Natural killer cell (primary cell): ENCODE results near the gene BTG3. TPM values are rescaled to one million over a fixed set of nuclear protein-coding genes. Genes with fewer than 3 reads are reported as not detected.

Experiments
- ATAC-seq, 3 donors: fragments of 150-1000 bp in 2 of 3; fragments of 200-7000 bp in 1 of 3; cut with Tn5 transposase; 1 replicate in 1 of 3; 2 replicates in 2 of 3; pipeline ENCODE4 v1.10.0; 2021; ENCODE audit warnings: mild to moderate bottlenecking in 2 of 3, moderate library complexity in 2 of 3
- DNase-seq, 2 donors: peaks; one replicate each; pipeline versions ENCODE4 v3.0.0 to v3.0.0-alpha.2; 2013 to 2021; ENCODE audit warnings: mixed read lengths in 1 of 2
- H3K27ac ChIP-seq: one replicate; pipeline ENCODE4 v1.5.1; 2013; ENCODE audit warnings: mild to moderate bottlenecking, low read length
- H3K27me3 ChIP-seq: one replicate; pipeline ENCODE4 v1.6.1; 2013; ENCODE audit warnings: low read length; ENCODE audit not compliant: control insufficient read depth, insufficient read depth
- H3K36me3 ChIP-seq: one replicate; pipeline ENCODE4 v1.6.1; 2013; ENCODE audit warnings: low read length; ENCODE audit not compliant: control insufficient read depth, insufficient read depth
- H3K4me1 ChIP-seq: one replicate; pipeline ENCODE4 v1.6.1; 2013; ENCODE audit warnings: low read length; ENCODE audit not compliant: control insufficient read depth, insufficient read depth
- H3K4me3 ChIP-seq: one replicate; pipeline ENCODE4 v1.5.1; 2013; ENCODE audit warnings: low read length
- H3K9me3 ChIP-seq: one replicate; pipeline ENCODE4 v1.6.1; 2013; ENCODE audit warnings: low read length; ENCODE audit not compliant: control insufficient read depth, insufficient read depth
- H3K27ac Mint-ChIP-seq, 2 donors: one replicate each; pipeline ENCODE4 v1.8.0; 2022; ENCODE audit warnings: mild to moderate bottlenecking in 2 of 2, mixed read lengths in 2 of 2, moderate library complexity in 1 of 2
- H3K27me3 Mint-ChIP-seq, 2 donors: one replicate each; pipeline ENCODE4 v1.8.0; 2022; ENCODE audit warnings: low read depth in 2 of 2, mixed read lengths in 2 of 2
- H3K36me3 Mint-ChIP-seq: one replicate; pipeline ENCODE4 v1.8.0; 2022; ENCODE audit warnings: mixed read lengths
- H3K4me1 Mint-ChIP-seq, 2 donors: one replicate each; pipeline ENCODE4 v1.8.0; 2022; ENCODE audit warnings: mixed read lengths in 2 of 2
- H3K4me3 Mint-ChIP-seq: one replicate; pipeline ENCODE4 v1.8.0; 2022; ENCODE audit warnings: mild to moderate bottlenecking, moderate library complexity, mixed read lengths
- H3K9me3 Mint-ChIP-seq, 2 donors: one replicate each; pipeline ENCODE4 v1.8.0; 2022; ENCODE audit warnings: mixed read lengths in 2 of 2
- CTCF ChIP-seq: fragments of 200-600 bp; IDR thresholded peaks from one replicate; pipeline ENCODE4 v1.8.0; 2022; ENCODE audit warnings: antibody characterized with exemption
- WGBS: methylation state at CpG from one replicate; pipeline ENCODE4 v1.1.7; 2013; ENCODE audit warnings: missing lambda C conversion rate; ENCODE audit not compliant: insufficient coverage; 5-methylcytosine and 5-hydroxymethylcytosine counted together
- intact Hi-C: fragments of 100-400 bp; cut with micrococcal nuclease; formaldehyde crosslinking; loops from one replicate; pipeline ENCODE4 v1.14.2; 2022
- total RNA-seq, 4 donors: library from RNA; stranded (reverse); fragments of 120-200 nt in 1 of 4; gene quantifications; one replicate each; pipeline versions ENCODE4 v1.2.3 to v1.2.4, GENCODE V29; 2013 to 2022

The BTG3 gene
- total RNA-seq, 3 donors from 2014 or later (not counting 1 experiment from before 2014, with no cell fraction given): 57.5 to 88.8 (median 70.9) TPM

DNA sequence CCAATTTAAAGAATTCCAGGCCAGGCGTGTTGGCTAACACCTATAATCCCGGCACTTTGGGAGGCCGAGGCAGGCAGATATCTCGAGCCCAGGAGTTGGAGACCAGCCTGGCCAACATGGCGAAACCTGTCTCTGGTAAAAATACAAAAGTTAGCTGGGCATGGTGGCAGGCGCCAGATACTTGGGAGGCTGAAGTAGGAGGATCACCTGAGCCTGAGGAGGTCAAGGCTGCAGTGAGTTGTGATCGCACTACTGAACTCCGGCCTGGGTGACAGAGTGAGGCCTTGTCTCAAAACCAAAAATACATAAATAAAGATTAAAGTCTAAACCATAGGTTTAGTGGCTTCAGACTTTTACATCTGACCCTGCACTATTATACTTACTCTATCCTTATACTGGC lies 32.4 kb downstream of the BTG3 start:
- no peak for DNase-seq
- 93% methylated on average over 7 of the region's 8 CpGs for WGBS
- TF ChIP-seq CTCF: no peak
- Histone ChIP-seq H3K27ac (no peak overlapping the region), H3K27me3 (no peaks in the 10 kb centered on the region), H3K9me3 (no peaks in the 10 kb centered on the region), H3K4me3 (no peak overlapping the region), H3K36me3 (no peaks in the 10 kb centered on the region), H3K4me1 (no peaks in the 10 kb centered on the region)
- H3K4me1 Mint-ChIP-seq: no peaks in the 10 kb centered on the region
- no peak for ATAC-seq
- H3K27ac Mint-ChIP-seq: no peak overlapping the region
- H3K36me3 Mint-ChIP-seq: no peaks in the 10 kb centered on the region
- peaks cover 7 to 18% of the 10 kb centered on the region in 2 donors for H3K27me3 Mint-ChIP-seq
- intact Hi-C loops: no loop called here
- H3K4me3 Mint-ChIP-seq: no peak overlapping the region
- no peaks in the 10 kb centered on the region for H3K9me3 Mint-ChIP-seq

DNA sequence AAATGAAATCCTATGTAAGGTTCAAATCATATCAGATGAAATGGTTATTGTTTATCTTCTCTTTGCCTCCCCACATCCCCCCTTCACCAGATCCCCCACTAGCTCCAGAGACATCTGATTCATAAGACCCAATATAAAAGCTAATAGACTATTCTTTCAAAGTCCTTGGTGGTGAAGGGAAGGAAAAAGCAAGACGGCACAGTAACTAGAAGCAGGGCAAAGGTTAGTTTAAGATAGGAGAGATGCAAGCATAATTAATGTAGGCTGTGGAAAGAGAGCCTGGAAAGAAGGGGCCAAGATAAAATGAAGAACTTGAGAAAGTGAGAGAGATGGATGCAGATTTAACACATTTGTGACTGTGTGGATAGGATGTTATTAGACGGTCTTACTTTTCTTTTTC lies 33.8 kb downstream of the BTG3 start:
- WGBS: 82% methylated on average over 1 of the region's 2 CpGs
- Histone ChIP-seq H3K27ac (no peak overlapping the region), H3K4me3 (no peak overlapping the region), H3K4me1 (no peaks in the 10 kb centered on the region), H3K36me3 (no peaks in the 10 kb centered on the region), H3K27me3 (no peaks in the 10 kb centered on the region), H3K9me3 (no peaks in the 10 kb centered on the region)
- peaks cover 12 to 18% of the 10 kb centered on the region in 2 donors for H3K27me3 Mint-ChIP-seq
- intact Hi-C loops: no loop called here
- ATAC-seq (no peak), DNase-seq (no peak)
- no peak overlapping the region for H3K27ac Mint-ChIP-seq
- H3K4me3 Mint-ChIP-seq: no peak overlapping the region
- no peaks in the 10 kb centered on the region for H3K9me3 Mint-ChIP-seq
- TF ChIP-seq CTCF: no peak
- no peaks in the 10 kb centered on the region for H3K36me3 Mint-ChIP-seq
- no peaks in the 10 kb centered on the region for H3K4me1 Mint-ChIP-seq

GRCh38 chr21:17578162-17578561 lies 34.5 kb downstream of the BTG3 start:
- Mint-ChIP-seq H3K4me3 (no peak overlapping the region), H3K36me3 (no peaks in the 10 kb centered on the region), H3K27me3 (peaks cover 12 to 18% of the 10 kb centered on the region in 2 donors), H3K27ac (no peak overlapping the region), H3K4me1 (no peaks in the 10 kb centered on the region), H3K9me3 (no peaks in the 10 kb centered on the region)
- Histone ChIP-seq H3K27me3 (no peaks in the 10 kb centered on the region), H3K4me1 (no peaks in the 10 kb centered on the region), H3K4me3 (no peak overlapping the region), H3K9me3 (no peaks in the 10 kb centered on the region), H3K36me3 (no peaks in the 10 kb centered on the region), H3K27ac (no peak overlapping the region)
- intact Hi-C loops: no loop called here
- no peak for ATAC-seq
- no peak for DNase-seq
- TF ChIP-seq CTCF: no peak
- 94% methylated on average over 2 of the region's 2 CpGs for WGBS

DNA sequence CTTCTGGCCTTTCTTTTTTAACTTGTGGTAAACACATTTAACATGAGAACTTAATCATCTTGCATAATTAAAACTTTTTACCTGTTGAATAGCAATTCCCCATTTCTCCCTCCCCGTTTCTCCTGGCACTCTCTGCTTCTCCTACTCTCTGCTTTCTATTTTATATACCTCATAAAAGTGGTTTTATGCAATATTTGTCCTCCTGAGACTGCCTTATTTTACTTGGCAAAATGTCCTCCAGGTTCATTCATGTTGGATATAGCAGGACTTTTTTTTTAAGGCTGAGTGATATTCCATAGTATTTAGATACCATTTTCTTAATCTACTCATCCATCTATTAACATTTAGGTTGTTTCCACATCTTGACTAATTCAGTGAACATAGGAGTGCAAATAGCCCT lies 35.0 kb downstream of the BTG3 start:
- WGBS: 100% methylated on average over 1 of the region's 1 CpG
- no peak for TF ChIP-seq CTCF
- Histone ChIP-seq H3K27ac (no peak overlapping the region), H3K36me3 (no peaks in the 10 kb centered on the region), H3K27me3 (no peaks in the 10 kb centered on the region), H3K4me1 (no peaks in the 10 kb centered on the region), H3K4me3 (no peak overlapping the region), H3K9me3 (no peaks in the 10 kb centered on the region)
- Mint-ChIP-seq H3K4me1 (no peaks in the 10 kb centered on the region), H3K27me3 (peaks cover 12 to 16% of the 10 kb centered on the region in 2 donors), H3K9me3 (no peaks in the 10 kb centered on the region), H3K36me3 (no peaks in the 10 kb centered on the region), H3K27ac (no peak overlapping the region), H3K4me3 (no peak overlapping the region)
- ATAC-seq: no peak
- intact Hi-C loops: no loop called here
- DNase-seq: no peak
